Kidney (tissue), 14 donors: ENCODE data around the gene THADA. TPM values are rescaled to one million over a fixed set of nuclear protein-coding genes. Genes with fewer than 3 reads are reported as not detected.
A peak's percentile ranks its signal among the peaks of the same experiment; 100 is the strongest.
"Not testable (repeated sequence)": the region's sequence is repeated elsewhere in the genome, so short reads cannot be mapped to it uniquely, and the experiment has no call there.

ENCODE experiments used
- DNase-seq, 5 donors: peaks; one replicate each; pipeline ENCODE4 v3.0.0-alpha.2; 2013 to 2020
- FAIRE-seq: peaks from 2 replicates; lab custom pipeline; 2012; peaks lifted over from hg19 to GRCh38; lab: Jason Lieb, UNC
- H3K27ac ChIP-seq, 2 donors: one replicate each; pipeline ENCODE4 v1.7.0; 2013; ENCODE audit warnings: low read depth in 2 of 2, low read length in 2 of 2, inconsistent platforms in 1 of 2
- H3K27me3 ChIP-seq: one replicate; pipeline ENCODE4 v1.7.1; 2013; ENCODE audit warnings: low read length, inconsistent platforms; ENCODE audit not compliant: control insufficient read depth, insufficient read depth
- H3K36me3 ChIP-seq, 3 donors: one replicate each; pipeline versions ENCODE4 v1.7.0 to v1.7.1; 2013; ENCODE audit warnings: low read length in 3 of 3, control low read depth in 1 of 3, inconsistent platforms in 1 of 3; ENCODE audit not compliant: insufficient read depth in 3 of 3, control insufficient read depth in 2 of 3
- H3K4me1 ChIP-seq, 3 donors: one replicate each; pipeline versions ENCODE4 v1.7.0 to v1.7.1; 2013; ENCODE audit warnings: low read length in 3 of 3, inconsistent platforms in 1 of 3, low read depth in 1 of 3; ENCODE audit not compliant: control insufficient read depth in 2 of 3, insufficient read depth in 2 of 3
- H3K4me3 ChIP-seq, 3 donors: one replicate each; pipeline versions ENCODE4 v1.7.0 to v1.8.1; 2013; ENCODE audit warnings: low read length in 3 of 3, control low read depth in 1 of 3, inconsistent platforms in 1 of 3
- H3K9ac ChIP-seq, 3 donors: one replicate each; pipeline versions ENCODE4 v1.7.0 to v1.7.1; 2013; ENCODE audit warnings: low read length in 3 of 3, control low read depth in 1 of 3, inconsistent platforms in 1 of 3
- H3K9me3 ChIP-seq, 3 donors: one replicate each; pipeline versions ENCODE4 v1.7.0 to v1.7.1; 2013; ENCODE audit warnings: low read length in 3 of 3, control low read depth in 1 of 3, inconsistent platforms in 1 of 3; ENCODE audit not compliant: control insufficient read depth in 2 of 3, insufficient read depth in 1 of 3
- CTCF ChIP-seq: IDR thresholded peaks from 3 replicates; pipeline ENCODE4 v1.5.1; 2012; ENCODE audit warnings: mild to moderate bottlenecking, moderate library complexity, borderline replicate concordance; ENCODE audit not compliant: insufficient read depth; ENCODE audit errors: extremely low read depth
- intact Hi-C: fragments of 100-400 bp; cut with DNase I; formaldehyde crosslinking; loops from one replicate; pipeline ENCODE4 v1.11.1; 2022
- polyA plus RNA-seq: library from polyadenylated mRNA; stranded (reverse); fragments of 350-450 nt; fragmentation: Illumina TruSeq; extraction: RNeasy Lipid Tissue Mini Kit (QIAGEN cat#74804); gene quantifications from one replicate; pipeline ENCODE4 v1.2.3, GENCODE V29; 2014; ENCODE audit warnings: low read depth, low replicate concordance; ENCODE audit not compliant: insufficient read depth
- total RNA-seq: library from RNA; stranded (reverse); fragmentation: NEBNext Ultra II Directional; extraction: Animal tissue kit (Norgen Biotek cat#: 25700); gene quantifications from one replicate; pipeline ENCODE4 v1.2.1, GENCODE V29; 2021
- donor health status: control.
- donor health status: control.
- donor health status: control.
- donor health status: control.
- donor health status: control.
- donor health status: DM: yes; HTN: yes; CAD: no.
- donor health status: Normal renal cell carcinoma (clear cell type).

The THADA gene
- total and polyA plus RNA-seq, 2 donors from 2014 or later: 21.4 to 45.1 TPM

- TF ChIP-seq CTCF: no peak
- H3K4me3 ChIP-seq: no peak overlapping the region
- H3K27ac ChIP-seq: peak overlapping the region; percentile 88 to 93
- H3K9ac ChIP-seq: peak overlapping the region in 1 of 3 donors; percentile 42
- DNase-seq (peak in 1 of 5 donors; percentile 53), FAIRE-seq (no peak)
- H3K27me3 ChIP-seq: no peaks in the 10 kb centered on the region
- H3K36me3 ChIP-seq: no peaks in the 10 kb centered on the region
- H3K4me1 ChIP-seq: peaks cover 14 to 31% (median 28%) of the 10 kb centered on the region in 3 donors
- intact Hi-C loops: no loop called here
- H3K9me3 ChIP-seq: no peaks in the 10 kb centered on the region
These were observed 402.8 kb downstream of the THADA start for GRCh38 chr2:43192744-43193651.

- no peak for DNase-seq
- TF ChIP-seq CTCF: no peak
- intact Hi-C loops: no loop called here
- FAIRE-seq: no peak
- Histone ChIP-seq H3K4me3 (no peak overlapping the region), H3K36me3 (no peaks in the 10 kb centered on the region), H3K9me3 (no peaks in the 10 kb centered on the region), H3K27ac (no peak overlapping the region), H3K4me1 (peaks cover 9 to 31% (median 24%) of the 10 kb centered on the region in 3 donors), H3K27me3 (no peaks in the 10 kb centered on the region), H3K9ac (no peak overlapping the region)
These were observed 403.8 kb downstream of the THADA start for GRCh38 chr2:43191947-43192516.

GRCh38 chr2:43190311-43191052, 405.4 kb downstream of the THADA start:
- no peak overlapping the region for H3K27ac ChIP-seq
- no peak overlapping the region for H3K9ac ChIP-seq
- no peaks in the 10 kb centered on the region for H3K27me3 ChIP-seq
- FAIRE-seq: no peak
- DNase-seq: no peak
- H3K4me3 ChIP-seq: no peak overlapping the region
- no peaks in the 10 kb centered on the region for H3K36me3 ChIP-seq
- intact Hi-C loops: no loop called here
- H3K9me3 ChIP-seq: no peaks in the 10 kb centered on the region
- TF ChIP-seq CTCF: no peak
- peaks cover 9 to 31% (median 24%) of the 10 kb centered on the region in 3 donors for H3K4me1 ChIP-seq

- H3K27me3 ChIP-seq, FAIRE-seq, intact Hi-C loops, H3K9ac ChIP-seq, H3K36me3 ChIP-seq, H3K27ac ChIP-seq, H3K4me3 ChIP-seq, H3K9me3 ChIP-seq, DNase-seq: not testable (repeated sequence)
- H3K4me1 ChIP-seq: peaks cover 9 to 27% (median 21%) of the 10 kb centered on the region in 3 donors
These were observed 406.0 kb downstream of the THADA start for GRCh38 chr2:43189861-43190260.
